Measurements from ENCODE around the gene CXCL10.

Gene CXCL10

DNA sequence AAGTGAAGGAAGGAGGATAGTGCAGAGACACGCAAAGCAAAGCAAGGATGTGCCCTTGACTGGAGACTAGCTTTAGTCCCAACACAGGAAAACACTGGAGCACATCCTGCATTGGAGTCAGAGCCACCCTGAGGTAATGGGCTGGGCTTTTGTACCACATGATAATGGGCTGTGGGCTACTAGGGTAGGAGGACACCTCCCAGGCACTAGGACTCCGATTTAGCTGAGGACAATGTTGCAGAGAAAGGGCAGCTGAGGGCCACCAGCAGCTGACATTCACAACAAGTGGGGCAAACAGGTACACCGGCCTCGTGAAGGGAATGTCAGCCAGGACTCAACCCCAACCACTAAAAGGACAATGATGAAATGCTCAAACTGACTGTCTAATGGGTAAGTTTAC, 42.7 kb downstream of the CXCL10 start:
- DNase-seq (ENCODE audit: low spot score) = no peak
- TF ChIP-seq CTCF (IDR thresholded peaks at IDR 0.05; ENCODE audit: extremely low read depth, missing control alignments) = no peak

- no peak for TF ChIP-seq CTCF (IDR thresholded peaks at IDR 0.05; ENCODE audit: extremely low read depth, missing control alignments)
- no peak for DNase-seq (ENCODE audit: low spot score)
These were observed 47.1 kb downstream of the CXCL10 start for GRCh38 chr4:75976177-75976576.

- no peak for TF ChIP-seq CTCF (IDR thresholded peaks at IDR 0.05; ENCODE audit: extremely low read depth, missing control alignments)
- no peak for DNase-seq (ENCODE audit: low spot score)
These were observed 49.5 kb downstream of the CXCL10 start for GRCh38 chr4:75973766-75974165.
